B cell (primary cell): Measurements from ENCODE around the gene SFMBT2. TPM values are rescaled to one million over a fixed set of nuclear protein-coding genes. Genes with fewer than 3 reads are reported as not detected.
A peak's percentile ranks its signal among the peaks of the same experiment; 100 is the strongest.

Experiments
- ATAC-seq: fragments of 200-7000 bp; cut with Tn5 transposase; one replicate; pipeline ENCODE4 v1.10.0; 2021; ENCODE audit warnings: low read depth, mild to moderate bottlenecking, moderate number of reproducible peaks, moderate library complexity
- CTCF ChIA-PET: fragments of 350-600 bp; sonication (Branson Sonifier 250); formaldehyde crosslinking; loops from one replicate; lab custom pipeline; 2021; ENCODE audit warnings: antibody characterized with exemption, inconsistent platforms; lab: Charles Lee
- POLR2A ChIA-PET: fragments of 350-600 bp; sonication (Branson Sonifier 250); formaldehyde crosslinking; loops from one replicate; lab custom pipeline; 2021; ENCODE audit warnings: antibody characterized with exemption; lab: Charles Lee
- DNase-seq: peaks from one replicate; pipeline ENCODE4 v3.0.0; 2013
- H2AFZ ChIP-seq: 2 replicates; pipeline ENCODE4 v1.6.1; 2012; ENCODE audit warnings: mild to moderate bottlenecking, low read depth, low read length; ENCODE audit not compliant: insufficient read depth, poor library complexity, severe bottlenecking
- H3K27ac ChIP-seq, 2 donors: 1 replicate in 1 of 2; 2 replicates in 1 of 2; pipeline ENCODE4 v1.5.1; 2012 to 2013; ENCODE audit warnings: low read length in 2 of 2, mild to moderate bottlenecking in 2 of 2, moderate library complexity in 1 of 2
- H3K27me3 ChIP-seq, 4 experiments: fragments of 200-600 bp in 1 of 4; sonication (generic) in 1 of 4; replicated peaks in 1 of 4; 1 replicate in 2 of 4; 2 replicates in 2 of 4; pipeline versions ENCODE4 v1.6.1 to v1.7.0; 2013 to 2016; ENCODE audit warnings: low read length in 3 of 4, mild to moderate bottlenecking in 2 of 4, mixed read lengths in 1 of 4, moderate library complexity in 1 of 4; ENCODE audit not compliant: insufficient read depth in 4 of 4, control insufficient read depth in 3 of 4; ENCODE audit errors: control extremely low read depth in 1 of 4
- H3K36me3 ChIP-seq, 2 experiments: replicated peaks in 1 of 2; 1 replicate in 1 of 2; 2 replicates in 1 of 2; pipeline versions ENCODE4 v1.6.1 to v1.7.1; 2013; ENCODE audit warnings: low read length in 1 of 2; ENCODE audit not compliant: insufficient read depth in 2 of 2, control insufficient read depth in 1 of 2; ENCODE audit errors: control extremely low read depth in 1 of 2, extremely low read depth in 1 of 2
- H3K4me1 ChIP-seq, 2 donors: fragments of 200-600 bp in 1 of 2; sonication (generic) in 1 of 2; 1 replicate in 1 of 2; 2 replicates in 1 of 2; pipeline versions ENCODE4 v1.5.1 to v1.6.1; 2013 to 2017; ENCODE audit warnings: low read length in 2 of 2; ENCODE audit not compliant: control insufficient read depth in 2 of 2, insufficient read depth in 2 of 2
- H3K4me2 ChIP-seq: replicated peaks from 2 replicates; pipeline ENCODE3; 2012; ENCODE audit warnings: mild to moderate bottlenecking, low read depth, low read length; ENCODE audit not compliant: poor library complexity, severe bottlenecking
- H3K4me3 ChIP-seq, 5 experiments: fragments of 200-600 bp in 1 of 5; sonication (generic) in 1 of 5; 1 replicate in 3 of 5; 2 replicates in 2 of 5; pipeline versions ENCODE4 v1.5.1 to v1.7.0; 2011 to 2016; ENCODE audit warnings: low read length in 4 of 5, mild to moderate bottlenecking in 4 of 5, low read depth in 2 of 5, control low read depth in 1 of 5, moderate library complexity in 1 of 5; ENCODE audit not compliant: insufficient read depth in 1 of 5; ENCODE audit errors: control extremely low read depth in 1 of 5, extremely low read depth in 1 of 5
- H3K79me2 ChIP-seq: fragments of 200-600 bp; sonication (generic); one replicate; pipeline ENCODE4 v1.6.0; 2016; ENCODE audit warnings: low read length; ENCODE audit not compliant: control insufficient read depth, insufficient read depth
- H3K9ac ChIP-seq: fragments of 200-600 bp; sonication (generic); 2 replicates; pipeline ENCODE4 v1.6.1; 2017; ENCODE audit warnings: mild to moderate bottlenecking, low read length, moderate library complexity
- H3K9me3 ChIP-seq, 3 donors: one replicate each; pipeline versions ENCODE4 v1.6.1 to v1.7.1; 2013; ENCODE audit warnings: low read length in 2 of 3; ENCODE audit not compliant: control insufficient read depth in 2 of 3, insufficient read depth in 1 of 3; ENCODE audit errors: control extremely low read depth in 1 of 3
- H4K20me1 ChIP-seq: 2 replicates; pipeline ENCODE4 v1.6.0; 2012; ENCODE audit warnings: mild to moderate bottlenecking, low read length; ENCODE audit not compliant: insufficient read depth, control insufficient read depth, poor library complexity, severe bottlenecking
- H3K27ac Mint-ChIP-seq: one replicate; pipeline ENCODE4 v1.8.0; 2021; ENCODE audit warnings: mixed read lengths
- H3K27me3 Mint-ChIP-seq: one replicate; pipeline ENCODE4 v1.8.0; 2021; ENCODE audit warnings: mixed read lengths
- H3K4me1 Mint-ChIP-seq: one replicate; pipeline ENCODE4 v1.8.0; 2021; ENCODE audit warnings: mixed read lengths
- H3K4me3 Mint-ChIP-seq: one replicate; pipeline ENCODE4 v1.8.0; 2021; ENCODE audit warnings: mixed read lengths
- H3K9me3 Mint-ChIP-seq: one replicate; pipeline ENCODE4 v1.8.0; 2022; ENCODE audit warnings: mixed read lengths; ENCODE audit not compliant: insufficient read depth
- EZH2 ChIP-seq: IDR thresholded peaks from 2 replicates; pipeline ENCODE4 v1.6.1; 2012; ENCODE audit warnings: borderline replicate concordance, low read depth, mild to moderate bottlenecking, moderate library complexity, low read length; ENCODE audit not compliant: insufficient read depth, poor library complexity, severe bottlenecking
- WGBS: methylation state at CpG from one replicate; pipeline ENCODE4 v1.1.5; 2013; ENCODE audit warnings: missing lambda C conversion rate; ENCODE audit not compliant: insufficient coverage; 5-methylcytosine and 5-hydroxymethylcytosine counted together
- intact Hi-C: fragments of 100-400 bp; cut with micrococcal nuclease; formaldehyde crosslinking; loops from one replicate; pipeline ENCODE4 v1.10.0; 2022
- polyA plus RNA-seq: library from polyadenylated mRNA; depleted of rRNA; stranded (reverse); fragments of >200 nt; gene quantifications from 2 replicates; pipeline ENCODE4 v1.2.3, GENCODE V29; 2012
- total RNA-seq, 2 donors: library from RNA; stranded (reverse); fragments of 120-200 nt in 1 of 2; gene quantifications; 1 replicate in 1 of 2; 2 replicates in 1 of 2; pipeline versions ENCODE4 v1.2.3 to v1.2.4, GENCODE V29; 2013 to 2022
- TF ChIP-seq, protein P1 (sequence below): fragments of 200-600 bp; IDR thresholded peaks from one replicate; pipeline ENCODE4 v1.8.0; 2022; ENCODE audit warnings: antibody characterized with exemption, mild to moderate bottlenecking

Gene SFMBT2
- total and polyA plus RNA-seq, 2 donors (not counting 1 experiment from before 2014, with no cell fraction given) = 2.3 to 24.0 TPM

DNA sequence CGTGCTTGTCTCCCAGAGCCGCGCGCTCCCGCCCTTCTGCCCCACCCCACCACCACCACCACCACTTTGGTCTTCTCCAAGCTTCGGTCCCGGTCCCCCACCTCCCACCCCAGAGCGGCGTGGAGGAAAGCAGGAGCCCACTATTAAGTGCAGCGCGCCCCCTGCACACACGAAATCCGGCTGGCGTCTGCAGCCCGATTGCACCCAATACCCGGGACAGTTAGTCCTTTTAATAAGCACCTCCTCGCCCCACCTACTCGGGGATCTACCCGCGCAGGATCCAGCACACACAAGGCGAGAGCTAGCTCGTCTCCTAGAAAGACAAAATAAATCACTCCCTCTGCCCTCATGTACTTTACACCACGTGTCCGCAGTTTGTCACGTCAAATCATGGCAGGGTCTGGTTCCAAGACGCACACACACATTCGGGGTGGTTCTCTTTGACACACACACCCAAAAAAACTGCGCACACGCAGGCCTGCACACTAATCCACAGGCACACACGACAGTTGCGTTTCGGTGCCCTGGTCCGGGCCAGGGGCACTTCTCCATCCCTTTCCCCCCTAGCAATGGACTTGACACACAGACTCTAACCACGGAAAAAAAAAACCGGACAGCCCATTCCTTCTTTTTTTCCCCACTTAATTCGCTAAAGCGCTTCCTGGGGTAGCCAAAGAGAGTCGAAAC, 1.6 kb downstream of the SFMBT2 start:
- Histone ChIP-seq H3K4me2 (peak overlapping the region; percentile 99), H3K9ac (peak overlapping the region; percentile 64), H3K27ac (no peak overlapping the region), H3K27me3 (peaks cover 0 to 21% (median 11%) of the 10 kb centered on the region in 4 experiments), H3K4me1 (peaks cover 20 to 35% of the 10 kb centered on the region in 2 donors), H3K36me3 (peaks cover 0 to 1% of the 10 kb centered on the region in 2 experiments), H3K4me3 (peak overlapping the region; percentile 58 to 85 (median 75)), H4K20me1 (peaks cover 4% of the 10 kb centered on the region), H3K79me2 (peaks cover 59% of the 10 kb centered on the region), H3K9me3 (peaks cover 0 to 6% (median 0%) of the 10 kb centered on the region in 3 donors), H2AFZ (peak overlapping the region; percentile 82)
- WGBS = 0% methylated on average over 37 of the region's 38 CpGs
- POLR2A ChIA-PET = interaction anchor here (0.6 to 0.7 kb wide), 2 partner anchors 380 to 682 kb away, joined by 3 to 5 read pairs; no protein-coding TSS in a partner anchor
- intact Hi-C loops = loop anchor here (2.0 kb wide), 2 partner anchors 102 to 740 kb away; no protein-coding TSS in a partner anchor
- peak; percentile 63 for DNase-seq
- H3K27me3 Mint-ChIP-seq = peaks cover 10% of the 10 kb centered on the region
- peak overlapping the region; percentile 54 for H3K27ac Mint-ChIP-seq
- no peaks in the 10 kb centered on the region for H3K9me3 Mint-ChIP-seq
- no peak for TF ChIP-seq EZH2
- TF ChIP-seq, protein P1, sequence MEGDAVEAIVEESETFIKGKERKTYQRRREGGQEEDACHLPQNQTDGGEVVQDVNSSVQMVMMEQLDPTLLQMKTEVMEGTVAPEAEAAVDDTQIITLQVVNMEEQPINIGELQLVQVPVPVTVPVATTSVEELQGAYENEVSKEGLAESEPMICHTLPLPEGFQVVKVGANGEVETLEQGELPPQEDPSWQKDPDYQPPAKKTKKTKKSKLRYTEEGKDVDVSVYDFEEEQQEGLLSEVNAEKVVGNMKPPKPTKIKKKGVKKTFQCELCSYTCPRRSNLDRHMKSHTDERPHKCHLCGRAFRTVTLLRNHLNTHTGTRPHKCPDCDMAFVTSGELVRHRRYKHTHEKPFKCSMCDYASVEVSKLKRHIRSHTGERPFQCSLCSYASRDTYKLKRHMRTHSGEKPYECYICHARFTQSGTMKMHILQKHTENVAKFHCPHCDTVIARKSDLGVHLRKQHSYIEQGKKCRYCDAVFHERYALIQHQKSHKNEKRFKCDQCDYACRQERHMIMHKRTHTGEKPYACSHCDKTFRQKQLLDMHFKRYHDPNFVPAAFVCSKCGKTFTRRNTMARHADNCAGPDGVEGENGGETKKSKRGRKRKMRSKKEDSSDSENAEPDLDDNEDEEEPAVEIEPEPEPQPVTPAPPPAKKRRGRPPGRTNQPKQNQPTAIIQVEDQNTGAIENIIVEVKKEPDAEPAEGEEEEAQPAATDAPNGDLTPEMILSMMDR = no peak
- CTCF ChIA-PET = interaction anchor here (0.6 to 6.5 kb wide), 15 partner anchors 8 to 493 kb away, joined by 3 to 51 read pairs (median 5); partner anchors contain the start of gene TAF3
- H3K4me3 Mint-ChIP-seq = peak overlapping the region; percentile 93
- peak; percentile 15 for ATAC-seq
- peaks cover 43% of the 10 kb centered on the region for H3K4me1 Mint-ChIP-seq
